Peyer's patch (tissue), 4 donors: Measurements from ENCODE around the gene RAPH1. TPM values are rescaled to one million over a fixed set of nuclear protein-coding genes. Genes with fewer than 3 reads are reported as not detected.
A peak's percentile ranks its signal among the peaks of the same experiment; 100 is the strongest.

Experiments
- DNase-seq, 3 donors: peaks; one replicate each; pipeline ENCODE4 v3.0.0-alpha.2; 2017 to 2019
- H3K27ac ChIP-seq, 4 donors: fragments of 200-600 bp; sonication (generic); one replicate each; pipeline ENCODE4 v1.5.1; 2016 to 2019
- H3K27me3 ChIP-seq, 2 donors: fragments of 200-600 bp; sonication (generic); one replicate each; pipeline ENCODE4 v1.5.1; 2019
- H3K36me3 ChIP-seq, 3 donors: fragments of 200-600 bp; sonication (generic); one replicate each; pipeline ENCODE4 v1.5.1; 2016 to 2019
- H3K4me1 ChIP-seq, 4 donors: fragments of 200-600 bp; sonication (generic); one replicate each; pipeline ENCODE4 v1.5.1; 2016 to 2019
- H3K4me3 ChIP-seq, 4 donors: fragments of 200-600 bp; sonication (generic); 1 replicate in 3 of 4; 2 replicates in 1 of 4; pipeline ENCODE4 v1.5.1; 2016 to 2019; ENCODE audit warnings: mild to moderate bottlenecking in 1 of 4
- H3K9me3 ChIP-seq, 4 donors: fragments of 200-600 bp; sonication (generic); one replicate each; pipeline ENCODE4 v1.5.1; 2016 to 2019; ENCODE audit warnings: mild to moderate bottlenecking in 1 of 4
- CTCF ChIP-seq, 6 experiments: fragments of 450-650 bp in 4 of 6; fragments of 200-600 bp in 2 of 6; sonication (generic) in 1 of 6; IDR thresholded peaks; one replicate each; pipeline ENCODE4 v1.5.1; 2017 to 2019; ENCODE audit warnings: antibody characterized with exemption in 6 of 6, mild to moderate bottlenecking in 3 of 6, moderate library complexity in 1 of 6
- POLR2A ChIP-seq, 2 donors: fragments of 450-650 bp; IDR thresholded peaks; one replicate each; pipeline ENCODE4 v1.5.1; 2017; ENCODE audit warnings: antibody characterized with exemption in 2 of 2, mild to moderate bottlenecking in 2 of 2, moderate library complexity in 2 of 2
- total RNA-seq, 4 donors: library from RNA; depleted of rRNA; stranded (reverse); fragments of >200 nt; gene quantifications; one replicate each; pipeline ENCODE4 v1.1.0, GENCODE V29; 2016

RAPH1 gene
- total RNA-seq, 4 donors from 2014 or later, result 31.4 to 103 (median 45.9) TPM

- Histone ChIP-seq H3K36me3 (no peaks in the 10 kb centered on the region), H3K27ac (peak overlapping the region in 2 of 4 donors; percentile 38 to 45), H3K27me3 (no peaks in the 10 kb centered on the region), H3K4me3 (no peak overlapping the region), H3K9me3 (no peaks in the 10 kb centered on the region), H3K4me1 (peaks cover 0 to 46% (median 0%) of the 10 kb centered on the region in 4 donors)
- no peak for DNase-seq
- no peak for TF ChIP-seq POLR2A (IDR thresholded peaks at IDR 0.05)
- TF ChIP-seq CTCF (IDR thresholded peaks at IDR 0.05), result no peak
Measured at GRCh38 chr2:203582468-203582867, 47.4 kb upstream of the RAPH1 start.

GRCh38 chr2:203580844-203581243 is 45.7 kb upstream of the RAPH1 start:
- TF ChIP-seq CTCF (IDR thresholded peaks at IDR 0.05) (no peak), POLR2A (IDR thresholded peaks at IDR 0.05) (no peak)
- Histone ChIP-seq H3K36me3 (no peaks in the 10 kb centered on the region), H3K9me3 (no peaks in the 10 kb centered on the region), H3K27ac (no peak overlapping the region), H3K4me1 (peaks cover 0 to 46% (median 0%) of the 10 kb centered on the region in 4 donors), H3K27me3 (no peaks in the 10 kb centered on the region), H3K4me3 (no peak overlapping the region)
- DNase-seq, result no peak

- DNase-seq, result no peak
- TF ChIP-seq POLR2A (IDR thresholded peaks at IDR 0.05) (no peak), CTCF (IDR thresholded peaks at IDR 0.05) (no peak)
Measured at GRCh38 chr2:203579730-203580129, 44.6 kb upstream of the RAPH1 start.

GRCh38 chr2:203578759-203579643 is 43.9 kb upstream of the RAPH1 start:
- H3K9me3 ChIP-seq, result no peaks in the 10 kb centered on the region
- peak overlapping the region in 3 of 4 donors; percentile 23 to 69 (median 49) for H3K27ac ChIP-seq
- DNase-seq, result peak in 2 of 3 donors; percentile 56 to 83
- H3K4me1 ChIP-seq, result peaks cover 0 to 40% (median 0%) of the 10 kb centered on the region in 4 donors
- no peaks in the 10 kb centered on the region for H3K36me3 ChIP-seq
- no peak for TF ChIP-seq POLR2A (IDR thresholded peaks at IDR 0.05)
- TF ChIP-seq CTCF (IDR thresholded peaks at IDR 0.05), result peak in 2 of 6 experiments; percentile 5 to 27
- H3K4me3 ChIP-seq, result no peak overlapping the region
- no peaks in the 10 kb centered on the region for H3K27me3 ChIP-seq

More at GRCh38 chr2:203579730-203580129, 44.6 kb upstream of the RAPH1 start:
- Histone ChIP-seq H3K4me3 (no peak overlapping the region), H3K9me3 (no peaks in the 10 kb centered on the region), H3K27ac (peak overlapping the region in 3 of 4 donors; percentile 23 to 69 (median 49)), H3K36me3 (no peaks in the 10 kb centered on the region), H3K4me1 (peaks cover 0 to 46% (median 0%) of the 10 kb centered on the region in 4 donors), H3K27me3 (no peaks in the 10 kb centered on the region)

GRCh38 chr2:203574824-203575223 is 39.7 kb upstream of the RAPH1 start:
- no peak for TF ChIP-seq POLR2A (IDR thresholded peaks at IDR 0.05)
- no peak for TF ChIP-seq CTCF (IDR thresholded peaks at IDR 0.05)
- Histone ChIP-seq H3K4me1 (peaks cover 0 to 6% (median 0%) of the 10 kb centered on the region in 4 donors), H3K27ac (no peak overlapping the region), H3K9me3 (no peaks in the 10 kb centered on the region), H3K27me3 (no peaks in the 10 kb centered on the region), H3K4me3 (no peak overlapping the region), H3K36me3 (no peaks in the 10 kb centered on the region)
- DNase-seq, result no peak
